WTC11 (cell line): ENCODE measurements around the gene GNAS. TPM values are rescaled to one million over a fixed set of nuclear protein-coding genes. Genes with fewer than 3 reads are reported as not detected.

Source experiments
- ATAC-seq: fragments of 200-7000 bp; cut with Tn5 transposase; 2 replicates; pipeline ENCODE4 v1.10.0; 2021; ENCODE audit warnings: mild to moderate bottlenecking, moderate library complexity
- CTCF ChIA-PET: fragments of 300-600 bp; sonication (Branson Sonifier 250); formaldehyde crosslinking; loops from one replicate; lab custom pipeline; 2021; ENCODE audit warnings: antibody characterized with exemption; lab: Charles Lee
- POLR2A ChIA-PET: fragments of 350-600 bp; sonication (Branson Sonifier 250); formaldehyde crosslinking; loops from one replicate; lab custom pipeline; 2021; ENCODE audit warnings: antibody characterized with exemption; lab: Charles Lee
- DNase-seq: peaks from one replicate; pipeline ENCODE4 v3.0.0; 2021; ENCODE audit warnings: low spot score
- H3K27ac Mint-ChIP-seq: 2 replicates; pipeline ENCODE4 v1.8.0; 2021; ENCODE audit warnings: mixed read lengths
- H3K27me3 Mint-ChIP-seq: 2 replicates; pipeline ENCODE4 v1.8.0; 2021; ENCODE audit warnings: low read depth, mild to moderate bottlenecking, moderate library complexity, mixed read lengths
- H3K36me3 Mint-ChIP-seq: 2 replicates; pipeline ENCODE4 v1.8.0; 2021; ENCODE audit warnings: mixed read lengths
- H3K4me1 Mint-ChIP-seq: 2 replicates; pipeline ENCODE4 v1.8.0; 2022; ENCODE audit warnings: mixed read lengths
- H3K4me3 Mint-ChIP-seq: 2 replicates; pipeline ENCODE4 v1.8.0; 2021; ENCODE audit warnings: mild to moderate bottlenecking, moderate library complexity, mixed read lengths
- H3K9me3 Mint-ChIP-seq: 2 replicates; pipeline ENCODE4 v1.8.0; 2021; ENCODE audit warnings: mixed read lengths
- JUN ChIP-seq: sonication (generic); formaldehyde crosslinking; IDR thresholded peaks from 2 replicates; pipeline ENCODE4 v1.8.0; 2023; ENCODE audit warnings: mild to moderate bottlenecking, missing genetic modification reagents
- MYBL2 ChIP-seq: sonication (generic); formaldehyde crosslinking; IDR thresholded peaks from 2 replicates; pipeline ENCODE4 v1.8.1; 2023; ENCODE audit warnings: mild to moderate bottlenecking, moderate library complexity, missing genetic modification reagents
- SOX15 ChIP-seq: fragments of 250-450 bp; sonication (Bioruptor Pico); IDR thresholded peaks from 2 replicates; pipeline ENCODE4 v1.9.0; 2021; ENCODE audit warnings: mild to moderate bottlenecking
- ZNF263 ChIP-seq: sonication (generic); formaldehyde crosslinking; IDR thresholded peaks from 2 replicates; pipeline ENCODE4 v1.8.1; 2022; ENCODE audit warnings: low read depth, mild to moderate bottlenecking, moderate library complexity, missing genetic modification reagents
- ZNF317 ChIP-seq: sonication (generic); formaldehyde crosslinking; IDR thresholded peaks from 2 replicates; pipeline ENCODE4 v1.8.1; 2023; ENCODE audit warnings: low read depth, mild to moderate bottlenecking, moderate library complexity, missing genetic modification reagents, borderline replicate concordance
- ZNF416 ChIP-seq: fragments of 250-450 bp; sonication (Bioruptor Pico); IDR thresholded peaks from 2 replicates; pipeline ENCODE4 v1.9.0; 2021; ENCODE audit warnings: mild to moderate bottlenecking, inconsistent platforms
- total RNA-seq: library from RNA; stranded (reverse); gene quantifications from 3 replicates; pipeline ENCODE4 v1.2.3, GENCODE V29; 2021
- TF ChIP-seq, protein P1 (sequence below): sonication (generic); formaldehyde crosslinking; IDR thresholded peaks from 2 replicates; pipeline ENCODE4 v1.8.0; 2022; ENCODE audit warnings: missing genetic modification reagents
- TF ChIP-seq, protein P2 (sequence below): fragments of 250-450 bp; sonication (Bioruptor Pico); IDR thresholded peaks from 2 replicates; pipeline ENCODE4 v1.9.0; 2021; ENCODE audit warnings: mild to moderate bottlenecking, borderline replicate concordance
- TF ChIP-seq, protein P3 (sequence below): sonication (generic); formaldehyde crosslinking; IDR thresholded peaks from 2 replicates; pipeline ENCODE4 v1.8.0; 2022; ENCODE audit warnings: mild to moderate bottlenecking, missing genetic modification reagents
- TF ChIP-seq, protein P4 (sequence below): sonication (generic); formaldehyde crosslinking; IDR thresholded peaks from 2 replicates; pipeline ENCODE4 v1.8.0; 2023; ENCODE audit warnings: missing genetic modification reagents, mild to moderate bottlenecking, borderline replicate concordance
- TF ChIP-seq, protein P5 (sequence below): sonication (generic); formaldehyde crosslinking; IDR thresholded peaks from 2 replicates; pipeline ENCODE4 v1.8.1; 2022; ENCODE audit warnings: low read depth, missing genetic modification reagents, borderline replicate concordance

GNAS gene
- total RNA-seq, 1 experiment from 2014 or later: 868 TPM

DNA sequence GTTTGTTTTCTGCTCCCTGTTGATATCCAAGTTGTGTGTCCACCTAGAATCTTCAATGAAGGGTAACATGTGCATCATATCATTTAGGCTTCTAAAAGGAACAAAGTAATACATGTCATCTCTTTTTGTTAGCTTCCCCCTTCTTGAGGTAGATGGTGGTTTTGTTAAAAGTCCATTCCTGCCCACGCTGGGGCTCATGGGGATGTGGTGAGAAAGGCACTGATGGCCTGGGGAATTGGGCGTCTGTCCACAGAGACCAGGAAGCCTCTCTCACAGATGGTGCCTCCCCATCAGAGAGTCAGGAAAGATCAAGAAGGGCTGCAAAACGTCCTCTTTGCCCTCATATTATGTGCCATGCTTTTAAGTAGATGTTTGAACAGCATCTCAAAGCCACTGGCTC lies 32.5 kb downstream of the GNAS start:
- Mint-ChIP-seq H3K36me3 (peaks cover 33% of the 10 kb centered on the region), H3K27ac (no peak overlapping the region), H3K9me3 (peaks cover 17% of the 10 kb centered on the region), H3K4me1 (peaks cover 68% of the 10 kb centered on the region), H3K4me3 (no peak overlapping the region), H3K27me3 (no peaks in the 10 kb centered on the region)
- POLR2A ChIA-PET: interaction anchor here (0.6 kb wide), 1 partner anchor 231 kb away, joined by 4 read pairs; no protein-coding TSS in a partner anchor
- no peak for DNase-seq
- CTCF ChIA-PET: interaction anchor here (1.2 kb wide), 1 partner anchor 15 kb away, joined by 3 read pairs; no protein-coding TSS in a partner anchor
- no peak for ATAC-seq
- TF ChIP-seq, protein P1, sequence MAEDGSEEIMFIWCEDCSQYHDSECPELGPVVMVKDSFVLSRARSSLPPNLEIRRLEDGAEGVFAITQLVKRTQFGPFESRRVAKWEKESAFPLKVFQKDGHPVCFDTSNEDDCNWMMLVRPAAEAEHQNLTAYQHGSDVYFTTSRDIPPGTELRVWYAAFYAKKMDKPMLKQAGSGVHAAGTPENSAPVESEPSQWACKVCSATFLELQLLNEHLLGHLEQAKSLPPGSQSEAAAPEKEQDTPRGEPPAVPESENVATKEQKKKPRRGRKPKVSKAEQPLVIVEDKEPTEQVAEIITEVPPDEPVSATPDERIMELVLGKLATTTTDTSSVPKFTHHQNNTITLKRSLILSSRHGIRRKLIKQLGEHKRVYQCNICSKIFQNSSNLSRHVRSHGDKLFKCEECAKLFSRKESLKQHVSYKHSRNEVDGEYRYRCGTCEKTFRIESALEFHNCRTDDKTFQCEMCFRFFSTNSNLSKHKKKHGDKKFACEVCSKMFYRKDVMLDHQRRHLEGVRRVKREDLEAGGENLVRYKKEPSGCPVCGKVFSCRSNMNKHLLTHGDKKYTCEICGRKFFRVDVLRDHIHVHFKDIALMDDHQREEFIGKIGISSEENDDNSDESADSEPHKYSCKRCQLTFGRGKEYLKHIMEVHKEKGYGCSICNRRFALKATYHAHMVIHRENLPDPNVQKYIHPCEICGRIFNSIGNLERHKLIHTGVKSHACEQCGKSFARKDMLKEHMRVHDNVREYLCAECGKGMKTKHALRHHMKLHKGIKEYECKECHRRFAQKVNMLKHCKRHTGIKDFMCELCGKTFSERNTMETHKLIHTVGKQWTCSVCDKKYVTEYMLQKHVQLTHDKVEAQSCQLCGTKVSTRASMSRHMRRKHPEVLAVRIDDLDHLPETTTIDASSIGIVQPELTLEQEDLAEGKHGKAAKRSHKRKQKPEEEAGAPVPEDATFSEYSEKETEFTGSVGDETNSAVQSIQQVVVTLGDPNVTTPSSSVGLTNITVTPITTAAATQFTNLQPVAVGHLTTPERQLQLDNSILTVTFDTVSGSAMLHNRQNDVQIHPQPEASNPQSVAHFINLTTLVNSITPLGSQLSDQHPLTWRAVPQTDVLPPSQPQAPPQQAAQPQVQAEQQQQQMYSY (CRISPR knock-in tag): no peak
- TF ChIP-seq ZNF416 (CRISPR knock-in tag): no peak
- no peak for TF ChIP-seq MYBL2 (CRISPR knock-in tag)
- TF ChIP-seq, protein P2, sequence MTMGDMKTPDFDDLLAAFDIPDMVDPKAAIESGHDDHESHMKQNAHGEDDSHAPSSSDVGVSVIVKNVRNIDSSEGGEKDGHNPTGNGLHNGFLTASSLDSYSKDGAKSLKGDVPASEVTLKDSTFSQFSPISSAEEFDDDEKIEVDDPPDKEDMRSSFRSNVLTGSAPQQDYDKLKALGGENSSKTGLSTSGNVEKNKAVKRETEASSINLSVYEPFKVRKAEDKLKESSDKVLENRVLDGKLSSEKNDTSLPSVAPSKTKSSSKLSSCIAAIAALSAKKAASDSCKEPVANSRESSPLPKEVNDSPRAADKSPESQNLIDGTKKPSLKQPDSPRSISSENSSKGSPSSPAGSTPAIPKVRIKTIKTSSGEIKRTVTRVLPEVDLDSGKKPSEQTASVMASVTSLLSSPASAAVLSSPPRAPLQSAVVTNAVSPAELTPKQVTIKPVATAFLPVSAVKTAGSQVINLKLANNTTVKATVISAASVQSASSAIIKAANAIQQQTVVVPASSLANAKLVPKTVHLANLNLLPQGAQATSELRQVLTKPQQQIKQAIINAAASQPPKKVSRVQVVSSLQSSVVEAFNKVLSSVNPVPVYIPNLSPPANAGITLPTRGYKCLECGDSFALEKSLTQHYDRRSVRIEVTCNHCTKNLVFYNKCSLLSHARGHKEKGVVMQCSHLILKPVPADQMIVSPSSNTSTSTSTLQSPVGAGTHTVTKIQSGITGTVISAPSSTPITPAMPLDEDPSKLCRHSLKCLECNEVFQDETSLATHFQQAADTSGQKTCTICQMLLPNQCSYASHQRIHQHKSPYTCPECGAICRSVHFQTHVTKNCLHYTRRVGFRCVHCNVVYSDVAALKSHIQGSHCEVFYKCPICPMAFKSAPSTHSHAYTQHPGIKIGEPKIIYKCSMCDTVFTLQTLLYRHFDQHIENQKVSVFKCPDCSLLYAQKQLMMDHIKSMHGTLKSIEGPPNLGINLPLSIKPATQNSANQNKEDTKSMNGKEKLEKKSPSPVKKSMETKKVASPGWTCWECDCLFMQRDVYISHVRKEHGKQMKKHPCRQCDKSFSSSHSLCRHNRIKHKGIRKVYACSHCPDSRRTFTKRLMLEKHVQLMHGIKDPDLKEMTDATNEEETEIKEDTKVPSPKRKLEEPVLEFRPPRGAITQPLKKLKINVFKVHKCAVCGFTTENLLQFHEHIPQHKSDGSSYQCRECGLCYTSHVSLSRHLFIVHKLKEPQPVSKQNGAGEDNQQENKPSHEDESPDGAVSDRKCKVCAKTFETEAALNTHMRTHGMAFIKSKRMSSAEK (CRISPR knock-in tag): no peak
- TF ChIP-seq, protein P3, sequence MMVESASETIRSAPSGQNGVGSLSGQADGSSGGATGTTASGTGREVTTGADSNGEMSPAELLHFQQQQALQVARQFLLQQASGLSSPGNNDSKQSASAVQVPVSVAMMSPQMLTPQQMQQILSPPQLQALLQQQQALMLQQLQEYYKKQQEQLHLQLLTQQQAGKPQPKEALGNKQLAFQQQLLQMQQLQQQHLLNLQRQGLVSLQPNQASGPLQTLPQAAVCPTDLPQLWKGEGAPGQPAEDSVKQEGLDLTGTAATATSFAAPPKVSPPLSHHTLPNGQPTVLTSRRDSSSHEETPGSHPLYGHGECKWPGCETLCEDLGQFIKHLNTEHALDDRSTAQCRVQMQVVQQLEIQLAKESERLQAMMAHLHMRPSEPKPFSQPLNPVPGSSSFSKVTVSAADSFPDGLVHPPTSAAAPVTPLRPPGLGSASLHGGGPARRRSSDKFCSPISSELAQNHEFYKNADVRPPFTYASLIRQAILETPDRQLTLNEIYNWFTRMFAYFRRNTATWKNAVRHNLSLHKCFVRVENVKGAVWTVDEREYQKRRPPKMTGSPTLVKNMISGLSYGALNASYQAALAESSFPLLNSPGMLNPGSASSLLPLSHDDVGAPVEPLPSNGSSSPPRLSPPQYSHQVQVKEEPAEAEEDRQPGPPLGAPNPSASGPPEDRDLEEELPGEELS (CRISPR knock-in tag): no peak
- no peak for TF ChIP-seq ZNF263 (CRISPR knock-in tag)

DNA sequence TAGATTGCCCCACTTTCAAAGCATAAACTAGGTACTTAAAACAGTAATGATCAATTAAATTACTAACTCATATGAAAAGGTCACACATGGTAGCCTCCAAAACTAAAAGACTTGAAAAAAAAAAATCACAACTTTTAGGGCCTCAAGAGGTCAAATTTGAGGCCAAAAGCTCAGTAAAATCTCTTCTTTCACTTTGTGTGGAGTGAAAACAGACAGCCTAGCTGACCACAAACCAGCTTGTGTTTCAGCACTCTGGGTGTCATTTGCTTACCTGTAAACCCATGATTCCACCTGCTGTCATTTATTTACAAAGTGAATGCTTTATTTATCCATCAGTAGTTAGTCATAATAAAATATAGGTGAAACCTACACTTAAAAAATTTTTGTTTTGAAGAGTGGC lies 34.0 kb downstream of the GNAS start:
- Mint-ChIP-seq H3K4me1 (peaks cover 55% of the 10 kb centered on the region), H3K4me3 (no peak overlapping the region), H3K27me3 (no peaks in the 10 kb centered on the region), H3K27ac (no peak overlapping the region), H3K36me3 (peaks cover 33% of the 10 kb centered on the region), H3K9me3 (peaks cover 17% of the 10 kb centered on the region)
- ATAC-seq (no peak), DNase-seq (no peak)
- ChIA-PET CTCF (interaction anchor here (0.9 to 1.2 kb wide), 2 partner anchors 16 to 405 kb away, joined by 3 read pairs; no protein-coding TSS in a partner anchor), POLR2A (no interaction called here)
- TF ChIP-seq, protein P4, sequence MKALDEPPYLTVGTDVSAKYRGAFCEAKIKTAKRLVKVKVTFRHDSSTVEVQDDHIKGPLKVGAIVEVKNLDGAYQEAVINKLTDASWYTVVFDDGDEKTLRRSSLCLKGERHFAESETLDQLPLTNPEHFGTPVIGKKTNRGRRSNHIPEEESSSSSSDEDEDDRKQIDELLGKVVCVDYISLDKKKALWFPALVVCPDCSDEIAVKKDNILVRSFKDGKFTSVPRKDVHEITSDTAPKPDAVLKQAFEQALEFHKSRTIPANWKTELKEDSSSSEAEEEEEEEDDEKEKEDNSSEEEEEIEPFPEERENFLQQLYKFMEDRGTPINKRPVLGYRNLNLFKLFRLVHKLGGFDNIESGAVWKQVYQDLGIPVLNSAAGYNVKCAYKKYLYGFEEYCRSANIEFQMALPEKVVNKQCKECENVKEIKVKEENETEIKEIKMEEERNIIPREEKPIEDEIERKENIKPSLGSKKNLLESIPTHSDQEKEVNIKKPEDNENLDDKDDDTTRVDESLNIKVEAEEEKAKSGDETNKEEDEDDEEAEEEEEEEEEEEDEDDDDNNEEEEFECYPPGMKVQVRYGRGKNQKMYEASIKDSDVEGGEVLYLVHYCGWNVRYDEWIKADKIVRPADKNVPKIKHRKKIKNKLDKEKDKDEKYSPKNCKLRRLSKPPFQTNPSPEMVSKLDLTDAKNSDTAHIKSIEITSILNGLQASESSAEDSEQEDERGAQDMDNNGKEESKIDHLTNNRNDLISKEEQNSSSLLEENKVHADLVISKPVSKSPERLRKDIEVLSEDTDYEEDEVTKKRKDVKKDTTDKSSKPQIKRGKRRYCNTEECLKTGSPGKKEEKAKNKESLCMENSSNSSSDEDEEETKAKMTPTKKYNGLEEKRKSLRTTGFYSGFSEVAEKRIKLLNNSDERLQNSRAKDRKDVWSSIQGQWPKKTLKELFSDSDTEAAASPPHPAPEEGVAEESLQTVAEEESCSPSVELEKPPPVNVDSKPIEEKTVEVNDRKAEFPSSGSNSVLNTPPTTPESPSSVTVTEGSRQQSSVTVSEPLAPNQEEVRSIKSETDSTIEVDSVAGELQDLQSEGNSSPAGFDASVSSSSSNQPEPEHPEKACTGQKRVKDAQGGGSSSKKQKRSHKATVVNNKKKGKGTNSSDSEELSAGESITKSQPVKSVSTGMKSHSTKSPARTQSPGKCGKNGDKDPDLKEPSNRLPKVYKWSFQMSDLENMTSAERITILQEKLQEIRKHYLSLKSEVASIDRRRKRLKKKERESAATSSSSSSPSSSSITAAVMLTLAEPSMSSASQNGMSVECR (CRISPR knock-in tag): no peak
- TF ChIP-seq SOX15 (CRISPR knock-in tag) (no peak), ZNF317 (CRISPR knock-in tag) (no peak), JUN (CRISPR knock-in tag) (no peak)
- TF ChIP-seq, protein P5, sequence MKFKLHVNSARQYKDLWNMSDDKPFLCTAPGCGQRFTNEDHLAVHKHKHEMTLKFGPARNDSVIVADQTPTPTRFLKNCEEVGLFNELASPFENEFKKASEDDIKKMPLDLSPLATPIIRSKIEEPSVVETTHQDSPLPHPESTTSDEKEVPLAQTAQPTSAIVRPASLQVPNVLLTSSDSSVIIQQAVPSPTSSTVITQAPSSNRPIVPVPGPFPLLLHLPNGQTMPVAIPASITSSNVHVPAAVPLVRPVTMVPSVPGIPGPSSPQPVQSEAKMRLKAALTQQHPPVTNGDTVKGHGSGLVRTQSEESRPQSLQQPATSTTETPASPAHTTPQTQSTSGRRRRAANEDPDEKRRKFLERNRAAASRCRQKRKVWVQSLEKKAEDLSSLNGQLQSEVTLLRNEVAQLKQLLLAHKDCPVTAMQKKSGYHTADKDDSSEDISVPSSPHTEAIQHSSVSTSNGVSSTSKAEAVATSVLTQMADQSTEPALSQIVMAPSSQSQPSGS (CRISPR knock-in tag): no peak
